Measurements from ENCODE around the gene FAM174C.

GRCh38 chr19:1300744-1301490 is 25.6 kb downstream of the FAM174C start:
- TF ChIP-seq PRDM1 (tag by site-specific recombination; IDR thresholded peaks at IDR 0.05) (no peak), MEIS1 (CRISPR knock-in tag; IDR thresholded peaks at IDR 0.05; ENCODE audit: borderline replicate concordance) (no peak)
